ENCODE results near the gene SAP130. TPM values are rescaled to one million over a fixed set of nuclear protein-coding genes. Genes with fewer than 3 reads are reported as not detected.

Gene SAP130
- polyA plus RNA-seq, 1 of the 3 experiments (the other 2 are of a cell fraction): 19.0 TPM

DNA sequence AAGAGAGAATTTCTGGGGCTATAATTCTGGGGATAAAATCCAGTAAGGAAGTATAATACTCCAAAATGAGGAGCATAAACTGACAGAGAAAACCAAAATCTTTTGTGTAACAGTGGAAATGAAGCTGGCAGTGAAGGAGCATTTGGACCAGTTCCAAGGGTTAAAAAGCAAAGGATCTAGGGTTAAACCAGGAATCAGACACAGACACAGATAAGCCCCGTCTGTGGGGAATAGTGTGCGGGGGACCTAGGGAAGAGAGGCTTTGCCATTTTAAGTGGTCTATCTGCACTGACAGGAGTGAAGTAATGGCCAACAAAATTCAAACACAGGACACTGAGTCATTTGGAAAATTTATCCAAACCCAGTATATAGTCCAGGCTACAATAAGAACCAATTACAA lies 23.4 kb downstream of the SAP130 start:
- ChIA-PET POLR2A (no interaction called here), CTCF (interaction anchor here (1.1 kb wide), 1 partner anchor 11 kb away, joined by 3 read pairs; no protein-coding TSS in a partner anchor)
- H3K4me3 ChIP-seq (ENCODE audit: low read depth in 2 of 2, low read length in 1 of 2): no peak overlapping the region
- no peak overlapping the region for H3K4me2 ChIP-seq
- no peaks in the 10 kb centered on the region for H3K27me3 ChIP-seq (ENCODE audit: insufficient read depth)
- H3K79me2 ChIP-seq (ENCODE audit: insufficient read depth): 0 out of 2 replicates have a peak, but pooled peaks cover 3% of the 10 kb centered on the region
- no peak overlapping the region for H3K27ac ChIP-seq (ENCODE audit: low read depth in 2 of 2, low read length in 1 of 2)
- no peaks in the 10 kb centered on the region for H4K20me1 ChIP-seq (ENCODE audit: insufficient read depth)
- no peaks in the 10 kb centered on the region for H3F3A ChIP-seq (replicated peaks; ENCODE audit: insufficient read depth)
- no peak overlapping the region for H3K9ac ChIP-seq
- DNase-seq: no peak
- H3K36me3 ChIP-seq (replicated peaks in 1 of 2; ENCODE audit: control insufficient read depth in 1 of 2, insufficient read depth in 2 of 2, low read length in 1 of 2): peaks cover 58 to 67% of the 10 kb centered on the region in 2 experiments
- WGBS (ENCODE audit: low lambda C conversion rate): 93% methylated on average over 2 of the region's 2 CpGs
- no peaks in the 10 kb centered on the region for H3K4me1 ChIP-seq (ENCODE audit: control insufficient read depth in 1 of 2, insufficient read depth in 2 of 2, low read depth in 1 of 2, low read length in 1 of 2)
- no peaks in the 10 kb centered on the region for H3K9me2 ChIP-seq
- H3K9me3 ChIP-seq: no peaks in the 10 kb centered on the region
- H2AFZ ChIP-seq (ENCODE audit: low read depth): no peak overlapping the region
- no peak for TF ChIP-seq JUND (IDR thresholded peaks at IDR 0.05)
- TF ChIP-seq FOXJ3 (CRISPR knock-in tag; IDR thresholded peaks at IDR 0.05): no peak

GRCh38 chr2:128003463-128003862 lies 24.4 kb downstream of the SAP130 start:
- H3K4me2 ChIP-seq: no peak overlapping the region
- H3F3A ChIP-seq (replicated peaks; ENCODE audit: insufficient read depth): no peaks in the 10 kb centered on the region
- TF ChIP-seq NFIC (IDR thresholded peaks at IDR 0.05; ENCODE audit: borderline replicate concordance) (no peak), FOXJ3 (CRISPR knock-in tag; IDR thresholded peaks at IDR 0.05) (no peak), YY1 (IDR thresholded peaks at IDR 0.05; ENCODE audit: low read depth) (no peak), POLR2AphosphoS5 (IDR thresholded peaks at IDR 0.05; ENCODE audit: low read depth, low read length) (no peak), JUND (IDR thresholded peaks at IDR 0.05) (no peak), TAF1 (IDR thresholded peaks at IDR 0.05; ENCODE audit: borderline replicate concordance, low read depth, low read length) (no peak), TCF12 (IDR thresholded peaks at IDR 0.05) (no peak), NRF1 (IDR thresholded peaks at IDR 0.05; ENCODE audit: low read depth, low read length) (no peak), EZH2phosphoT487 (IDR thresholded peaks at IDR 0.05; ENCODE audit: borderline replicate concordance, low read depth) (no peak), ELF1 (IDR thresholded peaks at IDR 0.05) (no peak)
- TF ChIP-seq, protein P1, sequence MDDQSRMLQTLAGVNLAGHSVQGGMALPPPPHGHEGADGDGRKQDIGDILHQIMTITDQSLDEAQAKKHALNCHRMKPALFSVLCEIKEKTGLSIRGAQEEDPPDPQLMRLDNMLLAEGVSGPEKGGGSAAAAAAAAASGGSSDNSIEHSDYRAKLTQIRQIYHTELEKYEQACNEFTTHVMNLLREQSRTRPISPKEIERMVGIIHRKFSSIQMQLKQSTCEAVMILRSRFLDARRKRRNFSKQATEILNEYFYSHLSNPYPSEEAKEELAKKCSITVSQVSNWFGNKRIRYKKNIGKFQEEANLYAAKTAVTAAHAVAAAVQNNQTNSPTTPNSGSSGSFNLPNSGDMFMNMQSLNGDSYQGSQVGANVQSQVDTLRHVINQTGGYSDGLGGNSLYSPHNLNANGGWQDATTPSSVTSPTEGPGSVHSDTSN (IDR thresholded peaks at IDR 0.05): no peak
- H3K27me3 ChIP-seq (ENCODE audit: insufficient read depth): no peaks in the 10 kb centered on the region
- WGBS (ENCODE audit: low lambda C conversion rate): 94% methylated on average over 6 of the region's 6 CpGs
- POLR2A ChIA-PET: no interaction called here
- H3K4me3 ChIP-seq (ENCODE audit: low read depth in 2 of 2, low read length in 1 of 2): no peak overlapping the region
- H2AFZ ChIP-seq (ENCODE audit: low read depth): no peak overlapping the region
- H3K9me3 ChIP-seq: no peaks in the 10 kb centered on the region
- H3K4me1 ChIP-seq (ENCODE audit: control insufficient read depth in 1 of 2, insufficient read depth in 2 of 2, low read depth in 1 of 2, low read length in 1 of 2): no peaks in the 10 kb centered on the region
- no peaks in the 10 kb centered on the region for H3K9me2 ChIP-seq
- no peak overlapping the region for H3K27ac ChIP-seq (ENCODE audit: low read depth in 2 of 2, low read length in 1 of 2)
- DNase-seq: no peak
- H4K20me1 ChIP-seq (ENCODE audit: insufficient read depth): no peaks in the 10 kb centered on the region
- H3K79me2 ChIP-seq (ENCODE audit: insufficient read depth): 0 out of 2 replicates have a peak, but pooled peaks cover 3% of the 10 kb centered on the region
- H3K36me3 ChIP-seq (replicated peaks in 1 of 2; ENCODE audit: control insufficient read depth in 1 of 2, insufficient read depth in 2 of 2, low read length in 1 of 2): peaks cover 67 to 68% of the 10 kb centered on the region in 2 experiments
- H3K9ac ChIP-seq: no peak overlapping the region
- CTCF ChIA-PET: interaction anchor here (0.6 to 1.1 kb wide), 2 partner anchors 12 to 1223 kb away, joined by 3 to 4 read pairs; no protein-coding TSS in a partner anchor

- Histone ChIP-seq H3K9ac (no peak overlapping the region), H3K4me2 (no peak overlapping the region), H3K4me1 (ENCODE audit: control insufficient read depth in 1 of 2, insufficient read depth in 2 of 2, low read depth in 1 of 2, low read length in 1 of 2) (no peaks in the 10 kb centered on the region), H4K20me1 (ENCODE audit: insufficient read depth) (no peaks in the 10 kb centered on the region), H3F3A (replicated peaks; ENCODE audit: insufficient read depth) (no peaks in the 10 kb centered on the region), H3K9me3 (no peaks in the 10 kb centered on the region), H3K27me3 (ENCODE audit: insufficient read depth) (no peaks in the 10 kb centered on the region), H3K79me2 (ENCODE audit: insufficient read depth) (no peaks in the 10 kb centered on the region), H3K4me3 (ENCODE audit: low read depth in 2 of 2, low read length in 1 of 2) (no peak overlapping the region), H3K36me3 (replicated peaks in 1 of 2; ENCODE audit: control insufficient read depth in 1 of 2, insufficient read depth in 2 of 2, low read length in 1 of 2) (peaks cover 65 to 73% of the 10 kb centered on the region in 2 experiments), H2AFZ (ENCODE audit: low read depth) (no peak overlapping the region), H3K9me2 (no peaks in the 10 kb centered on the region), H3K27ac (ENCODE audit: low read depth in 2 of 2, low read length in 1 of 2) (no peak overlapping the region)
- ChIA-PET CTCF (no interaction called here), POLR2A (no interaction called here)
- no peak for DNase-seq
- WGBS (ENCODE audit: low lambda C conversion rate): 93% methylated on average over 9 of the region's 9 CpGs
- TF ChIP-seq, protein P2, sequence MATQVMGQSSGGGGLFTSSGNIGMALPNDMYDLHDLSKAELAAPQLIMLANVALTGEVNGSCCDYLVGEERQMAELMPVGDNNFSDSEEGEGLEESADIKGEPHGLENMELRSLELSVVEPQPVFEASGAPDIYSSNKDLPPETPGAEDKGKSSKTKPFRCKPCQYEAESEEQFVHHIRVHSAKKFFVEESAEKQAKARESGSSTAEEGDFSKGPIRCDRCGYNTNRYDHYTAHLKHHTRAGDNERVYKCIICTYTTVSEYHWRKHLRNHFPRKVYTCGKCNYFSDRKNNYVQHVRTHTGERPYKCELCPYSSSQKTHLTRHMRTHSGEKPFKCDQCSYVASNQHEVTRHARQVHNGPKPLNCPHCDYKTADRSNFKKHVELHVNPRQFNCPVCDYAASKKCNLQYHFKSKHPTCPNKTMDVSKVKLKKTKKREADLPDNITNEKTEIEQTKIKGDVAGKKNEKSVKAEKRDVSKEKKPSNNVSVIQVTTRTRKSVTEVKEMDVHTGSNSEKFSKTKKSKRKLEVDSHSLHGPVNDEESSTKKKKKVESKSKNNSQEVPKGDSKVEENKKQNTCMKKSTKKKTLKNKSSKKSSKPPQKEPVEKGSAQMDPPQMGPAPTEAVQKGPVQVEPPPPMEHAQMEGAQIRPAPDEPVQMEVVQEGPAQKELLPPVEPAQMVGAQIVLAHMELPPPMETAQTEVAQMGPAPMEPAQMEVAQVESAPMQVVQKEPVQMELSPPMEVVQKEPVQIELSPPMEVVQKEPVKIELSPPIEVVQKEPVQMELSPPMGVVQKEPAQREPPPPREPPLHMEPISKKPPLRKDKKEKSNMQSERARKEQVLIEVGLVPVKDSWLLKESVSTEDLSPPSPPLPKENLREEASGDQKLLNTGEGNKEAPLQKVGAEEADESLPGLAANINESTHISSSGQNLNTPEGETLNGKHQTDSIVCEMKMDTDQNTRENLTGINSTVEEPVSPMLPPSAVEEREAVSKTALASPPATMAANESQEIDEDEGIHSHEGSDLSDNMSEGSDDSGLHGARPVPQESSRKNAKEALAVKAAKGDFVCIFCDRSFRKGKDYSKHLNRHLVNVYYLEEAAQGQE (IDR thresholded peaks at IDR 0.05; ENCODE audit: low read depth, low read length): no peak
- TF ChIP-seq FOXM1 (IDR thresholded peaks at IDR 0.05; ENCODE audit: low read depth): no peak
- no peak for TF ChIP-seq RAD21 (IDR thresholded peaks at IDR 0.05; ENCODE audit: low read length)
- no peak for TF ChIP-seq TAF1 (IDR thresholded peaks at IDR 0.05; ENCODE audit: borderline replicate concordance, low read depth, low read length)
- no peak for TF ChIP-seq ELF1 (IDR thresholded peaks at IDR 0.05)
- TF ChIP-seq FOSL2 (IDR thresholded peaks at IDR 0.05; ENCODE audit: borderline replicate concordance, low read depth): no peak
- TF ChIP-seq, protein P1 (IDR thresholded peaks at IDR 0.05): no peak
- no peak for TF ChIP-seq MEF2A (IDR thresholded peaks at IDR 0.05; ENCODE audit: borderline replicate concordance, low read depth)
- no peak for TF ChIP-seq SMC3 (IDR thresholded peaks at IDR 0.05; ENCODE audit: low read depth, low read length)
These were observed 31.7 kb downstream of the SAP130 start for GRCh38 chr2:127996160-127996559.
